HPDE6-E6E7 (cell line): ENCODE results near the gene ELMO1.

ENCODE experiments used
- DNase-seq: peaks from one replicate; pipeline ENCODE4 v3.0.0; 2011; ENCODE audit warnings: missing footprints; ENCODE audit errors: extremely low spot score

ELMO1 gene

GRCh38 chr7:37372750-37373149 lies 75.9 kb downstream of the ELMO1 start:
- no peak for DNase-seq

GRCh38 chr7:37371755-37372154 lies 76.9 kb downstream of the ELMO1 start:
- DNase-seq = no peak

- DNase-seq = no peak
Observed at GRCh38 chr7:37369906-37370305, 78.8 kb downstream of the ELMO1 start.

GRCh38 chr7:37368540-37368939 lies 80.1 kb downstream of the ELMO1 start:
- no peak for DNase-seq

GRCh38 chr7:37367010-37367409 lies 81.7 kb downstream of the ELMO1 start:
- DNase-seq = no peak

- no peak for DNase-seq
Observed at GRCh38 chr7:37366445-37366844, 82.2 kb downstream of the ELMO1 start.

- no peak for DNase-seq
Observed at GRCh38 chr7:37365405-37365804, 83.3 kb downstream of the ELMO1 start.

GRCh38 chr7:37364856-37365255 lies 83.8 kb downstream of the ELMO1 start:
- no peak for DNase-seq

- DNase-seq = no peak
Observed at GRCh38 chr7:37363536-37364491, 84.8 kb downstream of the ELMO1 start.

GRCh38 chr7:37362802-37363201 lies 85.9 kb downstream of the ELMO1 start:
- no peak for DNase-seq

- DNase-seq = no peak
Observed at GRCh38 chr7:37360484-37360883, 88.2 kb downstream of the ELMO1 start.

GRCh38 chr7:37359662-37360444 lies 88.8 kb downstream of the ELMO1 start:
- no peak for DNase-seq

GRCh38 chr7:37359180-37359579 lies 89.5 kb downstream of the ELMO1 start:
- no peak for DNase-seq

- no peak for DNase-seq
Observed at GRCh38 chr7:37357637-37357996, 91.0 kb downstream of the ELMO1 start.

GRCh38 chr7:37356911-37357636 lies 91.6 kb downstream of the ELMO1 start:
- no peak for DNase-seq

GRCh38 chr7:37354656-37355131 lies 94.0 kb downstream of the ELMO1 start:
- no peak for DNase-seq

- no peak for DNase-seq
Observed at GRCh38 chr7:37353949-37354655, 94.6 kb downstream of the ELMO1 start.

- DNase-seq = no peak
Observed at GRCh38 chr7:37352974-37353948, 95.4 kb downstream of the ELMO1 start.

- DNase-seq = no peak
Observed at GRCh38 chr7:37352251-37352880, 96.3 kb downstream of the ELMO1 start.

- no peak for DNase-seq
Observed at GRCh38 chr7:37351716-37352115, 96.9 kb downstream of the ELMO1 start.
